Measurements from ENCODE around the gene NEU2. TPM values are rescaled to one million over a fixed set of nuclear protein-coding genes. Genes with fewer than 3 reads are reported as not detected.

Gene NEU2
- total and polyA plus RNA-seq, 9 of the 15 experiments (the other 6 are each of a cell fraction or from before 2014, with no cell fraction given): not detected

GRCh38 chr2:233061591-233062450, 29.3 kb downstream of the NEU2 start (continued):
- TF ChIP-seq RBFOX2 (IDR thresholded peaks at IDR 0.05; ENCODE audit: low read depth, low read length) (0 out of 2 replicates have a peak, but pooled peaks have one; percentile 22), EP300 (IDR thresholded peaks at IDR 0.05; ENCODE audit: low read length) (no peak), RCOR1 (IDR thresholded peaks at IDR 0.05; ENCODE audit: borderline replicate concordance in 1 of 2, low read depth in 2 of 2, low read length in 2 of 2) (0 out of 4 replicates have a peak, but pooled peaks of 1 of the 2 experiments have one; percentile 9), LCOR (CRISPR knock-in tag; IDR thresholded peaks at IDR 0.05) (peak; percentile 25; the same call in 1 of the 2 replicates), ARID3B (CRISPR knock-in tag; IDR thresholded peaks at IDR 0.05; ENCODE audit: borderline replicate concordance) (no peak)

- Histone ChIP-seq H3K4me2 (ENCODE audit: insufficient read depth, low read length) (no peak overlapping the region), H3K79me2 (ENCODE audit: control insufficient read depth, insufficient read depth, low read length) (no peaks in the 10 kb centered on the region; the same call in 2 of the 3 replicates), H3K27ac (ENCODE audit: extremely low read depth, low read depth, low read length) (no peak overlapping the region), H3K4me1 (replicated peaks in 1 of 2; ENCODE audit: control insufficient read depth in 2 of 2, insufficient read depth in 2 of 2, low read length in 2 of 2) (peaks cover 13 to 48% of the 10 kb centered on the region in 2 experiments; a peak in 4 of 5 replicates), H3K36me3 (ENCODE audit: control insufficient read depth, insufficient read depth, low read length) (no peaks in the 10 kb centered on the region), H3K9me3 (replicated peaks; ENCODE audit: control insufficient read depth, insufficient read depth, low read depth, low read length) (no peaks in the 10 kb centered on the region), H3K9ac (ENCODE audit: insufficient read depth in 1 of 2, low read depth in 2 of 2, low read length in 2 of 2) (peak overlapping the region in 1 of 2 experiments; percentile 68; a peak in 2 of 4 replicates), H3K9me1 (ENCODE audit: control insufficient read depth, insufficient read depth, low read length) (no peaks in the 10 kb centered on the region), H2AFZ (ENCODE audit: low read depth, low read length) (0 out of 2 replicates have a peak overlapping the region, but pooled peaks have one; percentile 9), H3K27me3 (ENCODE audit: control insufficient read depth in 2 of 2, insufficient read depth in 2 of 2, low read length in 2 of 2) (no peaks in the 10 kb centered on the region), H3K4me3 (no peak overlapping the region), H4K20me1 (replicated peaks; ENCODE audit: control insufficient read depth, insufficient read depth, low read length) (no peaks in the 10 kb centered on the region)
- DNase-seq (ENCODE audit: extremely low read depth in 1 of 4, low spot score in 3 of 4): no peak
- 73% methylated on average over 4 of the region's 4 CpGs for WGBS (ENCODE audit: insufficient coverage, low coverage, missing lambda C conversion rate)
- in situ Hi-C loops (cut with MboI): no loop called here
- intact Hi-C loops (cut with micrococcal nuclease): no loop called here
- CTCF ChIA-PET (ENCODE audit: low intra/inter-chr PET ratio): no interaction called here
- no peak for FAIRE-seq
- POLR2A ChIA-PET: no interaction called here
- no TSS peak for BruUV-seq (replicated peaks)
- no peak for ATAC-seq
- TF ChIP-seq TFAM (CRISPR knock-in tag; conservative IDR thresholded peaks at IDR 0.05): no peak
- no peak for TF ChIP-seq PKNOX1 (IDR thresholded peaks at IDR 0.05)
- TF ChIP-seq RERE (CRISPR knock-in tag; IDR thresholded peaks at IDR 0.05; ENCODE audit: borderline replicate concordance): no peak
- TF ChIP-seq ZNF717 (CRISPR knock-in tag; IDR thresholded peaks at IDR 0.05): no peak
Measured at GRCh38 chr2:233062451-233062850, 30.0 kb downstream of the NEU2 start.
